Stimulated activated CD8-positive, alpha-beta memory T cell treated with anti-CD3 and anti-CD28 coated beads, Interleukin-4, amount 100 ng/mL, for 24 hours (primary cell): ENCODE results near the gene SLC25A23.
A peak's percentile ranks its signal among the peaks of the same experiment; 100 is the strongest.
"Not testable (repeated sequence)": the region's sequence is repeated elsewhere in the genome, so short reads cannot be mapped to it uniquely, and the experiment has no call there.

Experiments
- DNase-seq: peaks from one replicate; pipeline ENCODE4 v3.0.0-alpha.2; 2020; ENCODE audit warnings: low read depth

SLC25A23 gene

DNA sequence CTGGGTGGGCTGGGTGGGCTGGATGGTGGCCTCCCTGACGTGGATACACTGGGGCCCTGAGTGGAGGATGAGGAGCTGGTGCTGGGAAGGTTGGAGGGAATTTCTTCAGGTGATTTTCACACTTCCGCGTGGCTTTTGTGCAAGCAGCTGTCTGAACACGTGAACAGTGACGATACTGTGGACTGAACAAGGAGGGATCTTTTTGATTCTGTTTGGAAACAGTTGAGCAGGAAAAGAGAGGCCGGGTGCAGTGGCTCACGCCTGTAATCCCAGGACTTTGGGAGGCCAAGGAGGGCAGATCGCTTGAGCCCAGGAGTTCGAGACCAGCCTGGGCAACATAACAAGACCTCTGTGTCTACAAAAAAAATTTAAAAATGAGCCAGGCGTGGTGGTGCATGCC, 57.5 kb downstream of the SLC25A23 start:
- no peak for DNase-seq

- DNase-seq = not testable (repeated sequence)
Measured at GRCh38 chr19:6400062-6400944, 59.3 kb downstream of the SLC25A23 start.

DNA sequence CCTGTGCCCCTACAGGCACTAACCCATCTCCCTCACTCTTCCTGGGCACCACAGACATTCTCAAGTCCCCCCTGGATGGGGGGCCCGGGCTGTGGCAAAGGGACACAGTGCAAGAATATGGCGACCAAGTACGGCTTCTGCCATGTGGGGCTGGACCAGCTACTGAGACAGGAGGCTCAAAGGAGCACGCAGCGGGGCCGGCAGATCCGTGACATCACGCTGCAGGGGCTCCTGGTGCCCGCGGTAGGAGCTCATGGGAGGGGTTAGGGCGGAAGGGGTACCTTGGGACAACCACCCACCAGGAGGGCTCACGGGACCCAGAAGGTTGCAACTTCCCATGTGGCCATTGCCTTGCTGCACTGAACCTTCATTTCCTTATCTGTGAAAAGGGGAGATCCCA, 63.3 kb downstream of the SLC25A23 start:
- no peak for DNase-seq

- DNase-seq = no peak
Measured at GRCh38 chr19:6394831-6395230, 64.8 kb downstream of the SLC25A23 start.

- DNase-seq = no peak
Measured at GRCh38 chr19:6393983-6394412, 65.6 kb downstream of the SLC25A23 start.

GRCh38 chr19:6393074-6393982, 66.3 kb downstream of the SLC25A23 start, which contains the start of gene GTF2F1:
GTF2F1 (minus strand) TSS chr19:6393164; CDS start chr19:6392995, 169 bp downstream.
- DNase-seq = peak; percentile 93

- no peak for DNase-seq
Measured at GRCh38 chr19:6392221-6393073, 67.1 kb downstream of the SLC25A23 start.
